Activated CD4-positive, alpha-beta T cell treated with anti-CD3 and anti-CD28 coated beads for 36 hours (primary cell): Measurements from ENCODE around the gene NDUFS2. TPM values are rescaled to one million over a fixed set of nuclear protein-coding genes. Genes with fewer than 3 reads are reported as not detected.
A peak's percentile ranks its signal among the peaks of the same experiment; 100 is the strongest.

Experiments used
- ATAC-seq: fragments of 200-7000 bp; cut with Tn5 transposase; one replicate; pipeline ENCODE4 v1.10.0; 2021; ENCODE audit warnings: mild to moderate bottlenecking, moderate library complexity
- CTCF ChIA-PET: fragments of 350-600 bp; sonication (Branson Sonifier 250); formaldehyde crosslinking; loops from one replicate; lab custom pipeline; 2021; ENCODE audit warnings: antibody characterized with exemption; lab: Charles Lee
- POLR2A ChIA-PET: fragments of 350-600 bp; sonication (Branson Sonifier 250); formaldehyde crosslinking; loops from one replicate; lab custom pipeline; 2021; ENCODE audit warnings: antibody characterized with exemption, inconsistent platforms; lab: Charles Lee
- DNase-seq: peaks from one replicate; pipeline ENCODE4 v3.0.0-alpha.2; 2020
- H3K27ac Mint-ChIP-seq: one replicate; pipeline ENCODE4 v1.8.0; 2021; ENCODE audit warnings: mixed read lengths
- H3K27me3 Mint-ChIP-seq: one replicate; pipeline ENCODE4 v1.8.0; 2021; ENCODE audit warnings: mixed read lengths
- H3K36me3 Mint-ChIP-seq: one replicate; pipeline ENCODE4 v1.8.0; 2021; ENCODE audit warnings: low read depth, mixed read lengths
- H3K4me1 Mint-ChIP-seq: one replicate; pipeline ENCODE4 v1.8.0; 2021; ENCODE audit warnings: mixed read lengths
- H3K4me3 Mint-ChIP-seq: one replicate; pipeline ENCODE4 v1.8.0; 2021; ENCODE audit warnings: mild to moderate bottlenecking, moderate library complexity, mixed read lengths
- H3K9me3 Mint-ChIP-seq: one replicate; pipeline ENCODE4 v1.8.0; 2021; ENCODE audit warnings: low read depth, mixed read lengths
- intact Hi-C, 2 experiments: fragments of 100-400 bp; cut with DNase I in 1 of 2; cut with micrococcal nuclease in 1 of 2; formaldehyde crosslinking; loops; one replicate each; pipeline versions ENCODE4 v1.14.2 to v1.15.1; 2022 to 2024; cut with DNase I, micrococcal nuclease
- total RNA-seq, 2 experiments: library from RNA; stranded (reverse); gene quantifications; one replicate each; pipeline ENCODE4 v1.2.3, GENCODE V29; 2021

The NDUFS2 gene
- total RNA-seq, 2 experiments from 2014 or later = 71.8 to 92.0 TPM

- no peak for ATAC-seq
- Mint-ChIP-seq H3K4me3 (no peak overlapping the region), H3K9me3 (no peaks in the 10 kb centered on the region), H3K36me3 (no peaks in the 10 kb centered on the region), H3K4me1 (peaks cover 18% of the 10 kb centered on the region), H3K27me3 (no peaks in the 10 kb centered on the region), H3K27ac (no peak overlapping the region)
- POLR2A ChIA-PET = interaction anchor here (1.3 kb wide), 1 partner anchor 9 kb away, joined by 4 read pairs; no protein-coding TSS in a partner anchor
- no peak for DNase-seq
- intact Hi-C loops = no loop called here
- CTCF ChIA-PET = interaction anchor here (1.2 to 5.0 kb wide), 7 partner anchors 9 to 189 kb away, joined by 3 to 35 read pairs (median 11); partner anchors contain the start of genes NDUFS2 and TOMM40L
Observed at GRCh38 chr1:161193561-161194235, 8.5 kb upstream of the NDUFS2 start.

DNA sequence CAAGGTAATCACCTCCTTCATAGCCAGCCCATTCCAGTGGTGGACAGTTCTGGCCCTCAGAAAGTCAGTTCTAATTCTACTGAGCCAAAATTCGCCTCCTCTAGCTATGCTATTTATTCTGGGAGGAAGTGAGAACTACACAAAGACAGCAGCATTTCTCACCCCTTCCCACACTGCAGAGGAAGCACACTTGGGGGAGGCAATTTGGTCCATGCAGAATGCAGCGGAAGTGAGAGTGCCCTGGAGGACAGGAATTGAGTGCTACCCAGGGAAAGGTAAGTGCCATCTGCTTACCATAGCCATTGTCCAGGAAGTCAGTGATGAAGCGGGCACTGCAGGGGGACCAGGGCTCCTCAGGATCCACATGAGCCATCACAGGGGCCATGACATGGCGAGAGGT lies 7.0 kb upstream of the NDUFS2 start:
- Mint-ChIP-seq H3K27ac (no peak overlapping the region), H3K27me3 (no peaks in the 10 kb centered on the region), H3K4me1 (peaks cover 19% of the 10 kb centered on the region), H3K4me3 (no peak overlapping the region), H3K36me3 (no peaks in the 10 kb centered on the region), H3K9me3 (no peaks in the 10 kb centered on the region)
- DNase-seq = no peak
- ChIA-PET CTCF (interaction anchor here (0.6 to 3.0 kb wide), 2 partner anchors 13 to 41 kb away, joined by 3 to 11 read pairs; no protein-coding TSS in a partner anchor), POLR2A (no interaction called here)
- no peak for ATAC-seq
- intact Hi-C loops = no loop called here

GRCh38 chr1:161196111-161196510 lies 6.1 kb upstream of the NDUFS2 start:
- Mint-ChIP-seq H3K36me3 (no peaks in the 10 kb centered on the region), H3K4me3 (no peak overlapping the region), H3K27me3 (no peaks in the 10 kb centered on the region), H3K9me3 (no peaks in the 10 kb centered on the region), H3K4me1 (peaks cover 29% of the 10 kb centered on the region), H3K27ac (no peak overlapping the region)
- ChIA-PET POLR2A (no interaction called here), CTCF (interaction anchor here (3.0 kb wide), 1 partner anchor 14 kb away, joined by 11 read pairs; no protein-coding TSS in a partner anchor)
- DNase-seq = no peak
- ATAC-seq = no peak
- intact Hi-C loops = no loop called here

DNA sequence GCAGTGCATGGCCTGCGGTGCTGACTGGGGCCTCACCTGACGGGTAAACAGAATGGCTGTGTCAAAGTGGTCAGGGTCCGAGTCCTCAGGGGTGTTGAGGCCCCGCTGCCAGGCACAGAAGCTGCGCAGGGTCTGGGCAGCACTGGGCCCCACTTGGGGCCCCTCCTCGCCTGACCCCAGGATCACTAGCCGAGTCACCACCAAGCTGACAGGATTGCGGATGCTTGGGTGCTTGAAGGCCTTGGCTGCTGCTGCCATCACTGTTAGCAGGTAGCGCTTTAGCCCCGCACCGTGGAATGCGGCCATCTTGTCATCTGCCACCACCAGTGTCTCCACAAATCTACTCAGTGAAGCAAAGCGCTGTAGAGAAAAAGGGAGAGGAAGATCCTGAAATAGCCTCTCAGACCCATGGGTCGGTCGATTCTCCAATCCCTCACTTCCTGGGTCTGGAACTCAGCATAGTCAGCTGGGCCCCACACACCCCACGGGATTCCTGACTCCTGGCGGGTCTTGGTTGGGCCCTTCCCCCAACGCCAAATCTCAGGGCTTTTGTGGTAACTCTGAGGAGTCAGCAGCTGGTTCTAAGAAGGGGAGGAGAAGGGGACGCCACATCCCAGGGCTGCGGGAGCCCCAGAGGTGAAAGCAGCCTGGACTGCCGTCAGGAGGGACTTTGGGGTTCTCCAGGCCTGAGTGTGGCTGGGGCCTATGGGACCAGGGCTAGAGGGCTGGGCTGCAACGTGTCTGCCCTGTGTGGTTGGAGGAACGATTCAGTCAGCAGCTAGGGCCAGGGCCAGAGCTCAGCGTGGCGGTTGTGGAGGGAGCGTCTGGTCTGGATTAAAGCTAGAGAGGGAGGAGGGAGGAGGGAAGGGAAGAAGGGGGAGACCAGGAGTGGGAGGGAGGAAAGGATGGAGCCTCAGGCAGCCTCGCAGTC lies 5.4 kb upstream of the NDUFS2 start:
- H3K27ac Mint-ChIP-seq = no peak overlapping the region

DNA sequence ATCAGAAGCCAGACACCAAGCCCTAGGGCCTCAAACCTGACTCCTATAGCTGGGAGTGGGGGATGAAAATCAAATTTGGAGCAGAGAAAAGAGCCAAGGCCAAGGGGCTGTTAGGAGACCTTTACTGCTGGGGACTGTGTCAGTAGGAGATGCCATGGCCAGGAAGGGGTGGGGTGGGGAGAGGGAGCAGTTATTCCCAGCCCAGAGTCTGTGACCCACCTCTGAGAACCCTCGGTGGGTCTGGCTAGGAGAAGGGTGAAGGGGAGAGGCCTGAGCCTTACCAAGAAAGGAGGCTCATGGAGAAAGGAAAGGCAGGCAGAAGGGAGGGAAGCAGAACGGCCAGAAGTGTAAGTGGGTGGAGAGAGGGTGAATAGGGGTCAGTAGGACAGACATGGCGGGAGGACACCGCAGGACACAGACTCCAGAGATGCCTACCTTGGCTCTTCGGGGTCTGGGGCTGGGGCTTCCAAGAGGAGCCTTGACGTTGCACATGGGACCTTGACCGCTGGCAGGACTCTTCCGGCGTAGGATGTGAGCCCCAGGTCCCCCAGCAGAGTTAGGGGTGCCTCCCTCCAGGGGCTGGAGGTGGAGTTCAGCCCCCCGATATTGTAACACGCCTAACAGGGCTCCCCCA lies 4.5 kb upstream of the NDUFS2 start:
- CTCF ChIA-PET = interaction anchor here (1.0 kb wide), 1 partner anchor 31 kb away, joined by 3 read pairs; the partner anchor contains the start of gene PPOX
- Mint-ChIP-seq H3K9me3 (no peaks in the 10 kb centered on the region), H3K4me1 (peaks cover 31% of the 10 kb centered on the region), H3K27me3 (no peaks in the 10 kb centered on the region), H3K36me3 (no peaks in the 10 kb centered on the region), H3K4me3 (no peak overlapping the region), H3K27ac (no peak overlapping the region)
- ATAC-seq (no peak), DNase-seq (no peak)
- POLR2A ChIA-PET = no interaction called here
- intact Hi-C loops = no loop called here

More for the DNA sequence above, 5.4 kb upstream of the NDUFS2 start:
- H3K36me3 Mint-ChIP-seq = no peaks in the 10 kb centered on the region
- ChIA-PET POLR2A (no interaction called here), CTCF (interaction anchor here (0.6 to 3.0 kb wide), 3 partner anchors 15 to 54 kb away, joined by 3 to 11 read pairs (median 3); no protein-coding TSS in a partner anchor)
- H3K9me3 Mint-ChIP-seq = no peaks in the 10 kb centered on the region
- no peaks in the 10 kb centered on the region for H3K27me3 Mint-ChIP-seq
- intact Hi-C loops = no loop called here
- ATAC-seq (no peak), DNase-seq (no peak)
- H3K4me3 Mint-ChIP-seq = no peak overlapping the region
- peaks cover 35% of the 10 kb centered on the region for H3K4me1 Mint-ChIP-seq

DNA sequence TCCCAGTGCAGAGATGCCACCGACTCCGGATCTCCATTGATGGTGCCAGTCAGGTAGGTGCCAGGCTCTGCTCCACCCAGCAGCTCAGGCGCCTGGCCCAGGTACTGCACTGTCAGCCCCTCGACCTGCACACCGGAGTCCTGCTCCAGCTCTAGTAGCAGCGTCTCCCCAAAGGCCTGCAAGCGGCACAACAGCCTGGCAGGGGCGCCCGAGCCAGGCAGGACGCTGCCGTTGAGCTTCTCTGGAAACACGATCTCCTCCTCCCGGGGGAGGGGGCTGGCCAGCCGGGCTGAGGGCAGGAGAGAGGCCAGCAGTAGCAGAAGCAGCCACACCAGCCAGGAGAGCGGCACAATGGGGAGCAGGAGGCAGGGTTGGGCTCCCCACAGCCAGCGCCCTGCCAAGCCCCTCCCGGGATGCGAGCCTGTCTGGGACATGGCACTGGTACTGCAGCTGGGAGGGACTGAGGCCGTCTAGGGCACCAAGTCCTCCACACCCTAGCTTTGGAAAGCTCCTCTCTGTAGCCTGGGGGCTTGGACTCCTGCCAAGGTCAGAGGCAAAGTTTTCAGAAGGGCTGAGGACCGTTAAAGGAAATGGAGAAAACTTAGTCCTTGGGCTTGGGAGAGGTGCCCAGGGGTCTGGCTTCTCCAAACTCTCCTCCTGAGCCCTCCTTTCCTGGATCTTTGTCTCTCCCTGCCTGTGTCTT lies 3.8 kb upstream of the NDUFS2 start:
- intact Hi-C loops = no loop called here
- Mint-ChIP-seq H3K27ac (no peak overlapping the region), H3K36me3 (peaks cover 1% of the 10 kb centered on the region), H3K27me3 (no peaks in the 10 kb centered on the region), H3K9me3 (no peaks in the 10 kb centered on the region), H3K4me1 (peaks cover 33% of the 10 kb centered on the region), H3K4me3 (no peak overlapping the region)
- ChIA-PET CTCF (interaction anchor here (1.0 to 1.3 kb wide), 2 partner anchors 27 to 32 kb away, joined by 3 to 6 read pairs; partner anchors contain the start of genes PPOX and TOMM40L), POLR2A (no interaction called here)
- no peak for ATAC-seq
- no peak for DNase-seq

- H3K9me3 Mint-ChIP-seq = no peaks in the 10 kb centered on the region
- POLR2A ChIA-PET = no interaction called here
- H3K4me1 Mint-ChIP-seq = peaks cover 39% of the 10 kb centered on the region
- intact Hi-C loops = no loop called here
- DNase-seq = no peak
- H3K27me3 Mint-ChIP-seq = no peaks in the 10 kb centered on the region
- no peak for ATAC-seq
- H3K4me3 Mint-ChIP-seq = no peak within 1 kb of the TSS
- peak within 1 kb of the TSS; percentile 95 for H3K27ac Mint-ChIP-seq
- H3K36me3 Mint-ChIP-seq = peaks cover 7% of the 10 kb centered on the region
- CTCF ChIA-PET = interaction anchor here (1.0 to 1.3 kb wide), 2 partner anchors 26 to 33 kb away, joined by 3 to 6 read pairs; partner anchors contain the start of genes PPOX and TOMM40L
Observed at GRCh38 chr1:161198897-161199431, 3.2 kb upstream of the NDUFS2 start, which contains the start of gene ADAMTS4. Gene ADAMTS4, minus strand, starts transcription at chr1:161199054. Its CDS starts 427 bp downstream, at chr1:161198627.

GRCh38 chr1:161199506-161200139 lies 2.5 kb upstream of the NDUFS2 start:
- H3K27me3 Mint-ChIP-seq = no peaks in the 10 kb centered on the region
- CTCF ChIA-PET = interaction anchor here (1.3 kb wide), 1 partner anchor 26 kb away, joined by 6 read pairs; the partner anchor contains the start of gene TOMM40L
- no peak for DNase-seq
- intact Hi-C loops = loop anchor here in 1 of 2 experiments (5.0 kb wide), 1 partner anchor 108 kb away; the partner anchor contains the start of gene MPZ
- peak overlapping the region; percentile 41 for H3K4me3 Mint-ChIP-seq
- ATAC-seq = no peak
- POLR2A ChIA-PET = no interaction called here
- H3K27ac Mint-ChIP-seq = peak overlapping the region; percentile 95
- peaks cover 44% of the 10 kb centered on the region for H3K4me1 Mint-ChIP-seq
- H3K36me3 Mint-ChIP-seq = peaks cover 14% of the 10 kb centered on the region
- no peaks in the 10 kb centered on the region for H3K9me3 Mint-ChIP-seq

GRCh38 chr1:161200421-161200991 lies 1.7 kb upstream of the NDUFS2 start:
- H3K9me3 Mint-ChIP-seq = no peaks in the 10 kb centered on the region
- no peaks in the 10 kb centered on the region for H3K27me3 Mint-ChIP-seq
- peaks cover 21% of the 10 kb centered on the region for H3K36me3 Mint-ChIP-seq
- DNase-seq (no peak), ATAC-seq (no peak)
- POLR2A ChIA-PET = interaction anchor here (1.0 kb wide), 1 partner anchor 14 kb away, joined by 3 read pairs; no protein-coding TSS in a partner anchor
- CTCF ChIA-PET = interaction anchor here (1.0 to 7.2 kb wide), 3 partner anchors 8 to 131 kb away, joined by 3 to 89 read pairs (median 27); partner anchors contain the start of genes APOA2, ARHGAP30 and TOMM40L
- H3K27ac Mint-ChIP-seq = peak overlapping the region; percentile 95
- peak overlapping the region; percentile 41 for H3K4me3 Mint-ChIP-seq
- peaks cover 43% of the 10 kb centered on the region for H3K4me1 Mint-ChIP-seq
- intact Hi-C loops = loop anchor here in 1 of 2 experiments (5.0 kb wide), 1 partner anchor 107 kb away; the partner anchor contains the start of gene MPZ
